HepG2 (cell line): ENCODE results near the gene AK3. TPM values are rescaled to one million over a fixed set of nuclear protein-coding genes. Genes with fewer than 3 reads are reported as not detected.

Experiments used
- ATAC-seq: fragments of 200-7000 bp; cut with Tn5 transposase; 3 replicates; pipeline ENCODE4 v1.9.1; 2020; ENCODE audit warnings: mild to moderate bottlenecking, moderate library complexity
- BruUV-seq: library from RNA; stranded (reverse); fragments of 400-500 nt; replicated peaks from 2 replicates; lab custom pipeline; 2021; lab: Mats Ljungman, UMichigan
- CTCF ChIA-PET: fragments of 300-600 bp; formaldehyde crosslinking; extraction: SDS; loops from one replicate; lab custom pipeline; 2021; ENCODE audit warnings: low total read pairs, inconsistent platforms, low intra/inter-chr PET ratio; lab: Yijun Ruan, JAX
- POLR2A ChIA-PET: fragments of 350-600 bp; sonication (Branson Sonifier 250); formaldehyde crosslinking; loops from one replicate; lab custom pipeline; 2020; ENCODE audit warnings: antibody characterized with exemption, inconsistent platforms; lab: Yijun Ruan, JAX
- DNase-seq: peaks from one replicate; pipeline ENCODE4 v3.0.0-alpha.2; 2015; ENCODE audit warnings: low spot score
- FAIRE-seq: peaks from 3 replicates; lab custom pipeline; 2011; peaks lifted over from hg19 to GRCh38; lab: Jason Lieb, UNC
- H2AFZ ChIP-seq: one replicate; pipeline ENCODE4 v1.6.1; 2011; ENCODE audit warnings: low read length, inconsistent platforms
- H3K27ac ChIP-seq: fragments of 300-600 bp; 3 replicates; pipeline ENCODE4 v1.8.0; 2011; ENCODE audit warnings: mixed run types, mild to moderate bottlenecking, mixed read lengths, low read length, inconsistent platforms; ENCODE audit not compliant: insufficient read depth; ENCODE audit errors: extremely low read length
- H3K27me3 ChIP-seq, 2 experiments: fragments of 200-600 bp in 1 of 2; 2 replicates in 1 of 2; 3 replicates in 1 of 2; pipeline versions ENCODE4 v1.6.0 to v1.8.0; 2011; ENCODE audit warnings: low read length in 2 of 2, mild to moderate bottlenecking in 2 of 2, moderate library complexity in 2 of 2, inconsistent platforms in 1 of 2; ENCODE audit not compliant: insufficient read depth in 2 of 2, control insufficient read depth in 1 of 2
- H3K36me3 ChIP-seq, 2 experiments: fragments of 200-600 bp in 1 of 2; replicated peaks in 1 of 2; 2 replicates in 1 of 2; 3 replicates in 1 of 2; pipeline versions ENCODE4 v1.5.1 to v1.8.0; 2011; ENCODE audit warnings: low read length in 2 of 2, inconsistent platforms in 1 of 2; ENCODE audit not compliant: insufficient read depth in 2 of 2, control insufficient read depth in 1 of 2
- H3K4me1 ChIP-seq: 2 replicates; pipeline ENCODE4 v1.5.1; 2012; ENCODE audit warnings: low read length, inconsistent platforms; ENCODE audit not compliant: insufficient read depth
- H3K4me2 ChIP-seq: 2 replicates; pipeline ENCODE4 v1.6.0; 2011; ENCODE audit warnings: low read depth, low read length, inconsistent platforms
- H3K4me3 ChIP-seq, 3 experiments: fragments of 200-600 bp in 1 of 3; sonication (generic), shearing (Covaris generic) in 1 of 3; replicated peaks in 1 of 3; 2 replicates each; pipeline ENCODE4 v1.5.1; 2011 to 2016; ENCODE audit warnings: low read length in 3 of 3, inconsistent platforms in 2 of 3, low read depth in 2 of 3, mild to moderate bottlenecking in 2 of 3, control low read depth in 1 of 3, mixed read lengths in 1 of 3; ENCODE audit not compliant: insufficient read depth in 1 of 3
- H3K79me2 ChIP-seq: one replicate; pipeline ENCODE4 v1.6.1; 2011; ENCODE audit warnings: low read length, inconsistent platforms; ENCODE audit not compliant: insufficient read depth
- H3K9ac ChIP-seq: 2 replicates; pipeline ENCODE4 v1.6.0; 2011; ENCODE audit warnings: mild to moderate bottlenecking, low read depth, low read length, inconsistent platforms; ENCODE audit not compliant: insufficient read depth
- H3K9me3 ChIP-seq: 2 replicates; pipeline ENCODE4 v1.5.1; 2012; ENCODE audit warnings: mild to moderate bottlenecking, low read length
- H4K20me1 ChIP-seq: 2 replicates; pipeline ENCODE4 v1.6.0; 2011; ENCODE audit warnings: inconsistent platforms, mild to moderate bottlenecking, low read length, moderate library complexity; ENCODE audit not compliant: insufficient read depth
- ATF4 ChIP-seq, 2 experiments: fragments of 450-650 bp in 1 of 2; sonication (generic) in 1 of 2; formaldehyde crosslinking; IDR thresholded peaks; 2 replicates each; pipeline versions ENCODE4 v1.5.0 to v1.8.0; 2020 to 2022; ENCODE audit warnings: mild to moderate bottlenecking in 1 of 2, missing genetic modification reagents in 1 of 2
- ERF ChIP-seq: IDR thresholded peaks from 2 replicates; pipeline ENCODE4 v1.6.1; 2018; ENCODE audit warnings: missing biosample characterization, missing genetic modification reagents
- HOXA9 ChIP-seq: sonication (generic); formaldehyde crosslinking; IDR thresholded peaks from 2 replicates; pipeline ENCODE4 v1.8.1; 2022; ENCODE audit warnings: missing genetic modification reagents, mild to moderate bottlenecking, moderate library complexity, borderline replicate concordance
- IKZF1 ChIP-seq: fragments of 450-650 bp; IDR thresholded peaks from 2 replicates; pipeline ENCODE4 v1.7.1; 2016
- KLF13 ChIP-seq: sonication (generic); formaldehyde crosslinking; IDR thresholded peaks from 2 replicates; pipeline ENCODE4 v1.4.0; 2020; ENCODE audit warnings: mild to moderate bottlenecking, missing genetic modification reagents
- MTF1 ChIP-seq: sonication (generic); formaldehyde crosslinking; IDR thresholded peaks from 2 replicates; pipeline ENCODE4 v1.5.0; 2020; ENCODE audit warnings: missing genetic modification reagents
- PITX1 ChIP-seq: sonication (generic); formaldehyde crosslinking; IDR thresholded peaks from 2 replicates; pipeline ENCODE4 v1.5.1; 2020; ENCODE audit warnings: mild to moderate bottlenecking, missing genetic modification reagents
- SALL2 ChIP-seq: sonication (generic); formaldehyde crosslinking; IDR thresholded peaks from 2 replicates; pipeline ENCODE4 v1.8.1; 2023; ENCODE audit warnings: mild to moderate bottlenecking, missing genetic modification reagents, inconsistent platforms
- TFDP2 ChIP-seq: sonication (generic); formaldehyde crosslinking; IDR thresholded peaks from 2 replicates; pipeline ENCODE4 v1.4.0; 2020; ENCODE audit warnings: missing genetic modification reagents
- ZNF180 ChIP-seq: sonication (generic); formaldehyde crosslinking; IDR thresholded peaks from 2 replicates; pipeline ENCODE4 v1.4.0; 2020; ENCODE audit warnings: low read depth, missing genetic modification reagents, borderline replicate concordance
- ZNF205 ChIP-seq: IDR thresholded peaks from 2 replicates; pipeline ENCODE4 v1.6.1; 2018; ENCODE audit warnings: missing biosample characterization, missing genetic modification reagents
- ZNF383 ChIP-seq: sonication (generic); formaldehyde crosslinking; IDR thresholded peaks from 2 replicates; pipeline ENCODE4 v1.4.0; 2020; ENCODE audit warnings: missing genetic modification reagents, mild to moderate bottlenecking, borderline replicate concordance
- ZNF614 ChIP-seq: IDR thresholded peaks from 2 replicates; pipeline ENCODE4 v1.6.1; 2018; ENCODE audit warnings: missing biosample characterization, missing genetic modification reagents, inconsistent platforms, borderline replicate concordance
- ZNF670 ChIP-seq: sonication (generic); formaldehyde crosslinking; IDR thresholded peaks from 2 replicates; pipeline ENCODE4 v1.8.0; 2022; ENCODE audit warnings: mild to moderate bottlenecking, missing genetic modification reagents, borderline replicate concordance
- ZNF891 ChIP-seq: sonication (generic); formaldehyde crosslinking; IDR thresholded peaks from 2 replicates; pipeline ENCODE4 v1.5.0; 2020; ENCODE audit warnings: mild to moderate bottlenecking, missing genetic modification reagents
- ZSCAN20 ChIP-seq: sonication (generic); formaldehyde crosslinking; IDR thresholded peaks from 2 replicates; pipeline ENCODE4 v1.4.0; 2020; ENCODE audit warnings: missing genetic modification reagents, mild to moderate bottlenecking, borderline replicate concordance
- WGBS: methylation state at CpG from one replicate; pipeline ENCODE4 v1.1.6; 2017; ENCODE audit warnings: low lambda C conversion rate; 5-methylcytosine and 5-hydroxymethylcytosine counted together
- in situ Hi-C: cut with HindIII; loops from 2 replicates; pipeline ENCODE4 v1.10.0; 2017; ENCODE audit warnings: low pct_unique_long_range_greater_than_20kb; ENCODE audit not compliant: extremely low pct_ligation_motif_present
- intact Hi-C: fragments of 100-400 bp; cut with micrococcal nuclease; formaldehyde crosslinking; loops from one replicate; pipeline ENCODE4 v1.10.0; 2022; ENCODE audit not compliant: unreplicated experiment
- polyA plus RNA-seq, 8 experiments: library from polyadenylated mRNA; depleted of rRNA in 3 of 8; stranded (reverse) in 7 of 8; unstranded in 1 of 8; fragments of >200 nt; fragmentation: Illumina TruSeq in 4 of 8; extraction: Trizol in 4 of 8; gene quantifications; 2 replicates each; pipeline versions ENCODE4 v1.2.1 to v1.2.3, GENCODE V29; 2011 to 2016; ENCODE audit warnings: low read depth in 4 of 8, missing spikeins in 1 of 8, mixed read lengths in 1 of 8; ENCODE audit not compliant: insufficient read depth in 1 of 8
- total RNA-seq, 5 experiments: library from RNA; depleted of rRNA; stranded (reverse); fragments of >200 nt; fragmentation: Illumina TruSeq; extraction: Trizol; gene quantifications; 2 replicates each; pipeline ENCODE4 v1.2.3, GENCODE V29; 2016; ENCODE audit warnings: low read depth in 1 of 5
- TF ChIP-seq, protein P1 (sequence below): IDR thresholded peaks from 2 replicates; pipeline ENCODE4 v1.6.1; 2018; ENCODE audit warnings: missing genetic modification reagents, mild to moderate bottlenecking, missing compliant biosample characterization
- TF ChIP-seq, protein P2 (sequence below): sonication (generic); formaldehyde crosslinking; IDR thresholded peaks from 2 replicates; pipeline ENCODE4 v1.5.1; 2020; ENCODE audit warnings: missing genetic modification reagents, mild to moderate bottlenecking, borderline replicate concordance

The AK3 gene
- total and polyA plus RNA-seq, 2 of the 13 experiments (the other 11 are each of a cell fraction or from before 2014, with no cell fraction given) = 76.8 to 109 TPM

GRCh38 chr9:4746278-4747030 is 5.5 kb upstream of the AK3 start:
- H3K9ac ChIP-seq = no peak overlapping the region
- ChIA-PET POLR2A (no interaction called here), CTCF (no interaction called here)
- no peak overlapping the region for H3K4me2 ChIP-seq
- TF ChIP-seq MTF1 (CRISPR knock-in tag) = no peak
- no peak for TF ChIP-seq ZNF383
- TF ChIP-seq PITX1 = no peak
- TF ChIP-seq IKZF1 = no peak
- TF ChIP-seq ZNF670 (CRISPR knock-in tag) = no peak
- TF ChIP-seq ERF (CRISPR knock-in tag) = no peak
- no peak for TF ChIP-seq ZNF180
- no peak for TF ChIP-seq ZNF614 (CRISPR knock-in tag)
- TF ChIP-seq TFDP2 (CRISPR knock-in tag) = no peak
- TF ChIP-seq ZNF205 (CRISPR knock-in tag) = no peak
- no peak for TF ChIP-seq ZNF891
- no peak for TF ChIP-seq SALL2
- TF ChIP-seq ATF4 (CRISPR knock-in tag; IDR thresholded peaks at IDR 0.05) = no peak
- TF ChIP-seq, protein P1, sequence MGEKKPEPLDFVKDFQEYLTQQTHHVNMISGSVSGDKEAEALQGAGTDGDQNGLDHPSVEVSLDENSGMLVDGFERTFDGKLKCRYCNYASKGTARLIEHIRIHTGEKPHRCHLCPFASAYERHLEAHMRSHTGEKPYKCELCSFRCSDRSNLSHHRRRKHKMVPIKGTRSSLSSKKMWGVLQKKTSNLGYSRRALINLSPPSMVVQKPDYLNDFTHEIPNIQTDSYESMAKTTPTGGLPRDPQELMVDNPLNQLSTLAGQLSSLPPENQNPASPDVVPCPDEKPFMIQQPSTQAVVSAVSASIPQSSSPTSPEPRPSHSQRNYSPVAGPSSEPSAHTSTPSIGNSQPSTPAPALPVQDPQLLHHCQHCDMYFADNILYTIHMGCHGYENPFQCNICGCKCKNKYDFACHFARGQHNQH = no peak
- no peak for TF ChIP-seq HOXA9 (CRISPR knock-in tag)
- no peak for TF ChIP-seq KLF13 (CRISPR knock-in tag)
- TF ChIP-seq ZSCAN20 (CRISPR knock-in tag) = no peak
- TF ChIP-seq, protein P2, sequence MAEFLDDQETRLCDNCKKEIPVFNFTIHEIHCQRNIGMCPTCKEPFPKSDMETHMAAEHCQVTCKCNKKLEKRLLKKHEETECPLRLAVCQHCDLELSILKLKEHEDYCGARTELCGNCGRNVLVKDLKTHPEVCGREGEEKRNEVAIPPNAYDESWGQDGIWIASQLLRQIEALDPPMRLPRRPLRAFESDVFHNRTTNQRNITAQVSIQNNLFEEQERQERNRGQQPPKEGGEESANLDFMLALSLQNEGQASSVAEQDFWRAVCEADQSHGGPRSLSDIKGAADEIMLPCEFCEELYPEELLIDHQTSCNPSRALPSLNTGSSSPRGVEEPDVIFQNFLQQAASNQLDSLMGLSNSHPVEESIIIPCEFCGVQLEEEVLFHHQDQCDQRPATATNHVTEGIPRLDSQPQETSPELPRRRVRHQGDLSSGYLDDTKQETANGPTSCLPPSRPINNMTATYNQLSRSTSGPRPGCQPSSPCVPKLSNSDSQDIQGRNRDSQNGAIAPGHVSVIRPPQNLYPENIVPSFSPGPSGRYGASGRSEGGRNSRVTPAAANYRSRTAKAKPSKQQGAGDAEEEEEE (CRISPR knock-in tag) = no peak
- no peak for DNase-seq
- H3K27ac ChIP-seq = no peak overlapping the region
- H3K4me3 ChIP-seq = no peak overlapping the region
- no peaks in the 10 kb centered on the region for H4K20me1 ChIP-seq
- H2AFZ ChIP-seq = no peak overlapping the region
- no peak for FAIRE-seq
- H3K4me1 ChIP-seq = peaks cover 18% of the 10 kb centered on the region
- H3K79me2 ChIP-seq = no peaks in the 10 kb centered on the region
- no peaks in the 10 kb centered on the region for H3K27me3 ChIP-seq
- no peaks in the 10 kb centered on the region for H3K9me3 ChIP-seq
- H3K36me3 ChIP-seq = no peaks in the 10 kb centered on the region
- ATAC-seq = no peak
- intact Hi-C loops = no loop called here
- in situ Hi-C loops = no loop called here
- WGBS = 88% methylated on average over 2 of the region's 2 CpGs
- no TSS peak for BruUV-seq
